ENCODE measurements around the gene LRRIQ1.
"Not testable (repeated sequence)": the region's sequence is repeated elsewhere in the genome, so short reads cannot be mapped to it uniquely, and the experiment has no call there.

LRRIQ1 gene

GRCh38 chr12:85036234-85036707 is at the start of gene LRRIQ1, which contains the start of gene TSPAN19:
TSS of gene LRRIQ1 (plus strand) at chr12:85036351. CDS start at chr12:85038177, 1,826 bp downstream.
TSS of gene TSPAN19 (minus strand) at chr12:85036277. CDS start at chr12:85029946, 6,331 bp downstream.
- Mint-ChIP-seq H3K4me3 (no peak within 1 kb of the TSS), H3K27ac (ENCODE audit: low read depth) (no peak within 1 kb of the TSS), H3K36me3 (ENCODE audit: insufficient read depth) (no peaks in the 10 kb centered on the region), H3K27me3 (no peaks in the 10 kb centered on the region), H3K9me3 (peaks cover 9% of the 10 kb centered on the region), H3K4me1 (no peaks in the 10 kb centered on the region)
- DNase-seq (ENCODE audit: low spot score in 2 of 2): no peak
- ATAC-seq (replicated peaks; ENCODE audit: extremely low read depth, poor library complexity, severe bottlenecking): no peak

- H3K27ac Mint-ChIP-seq (ENCODE audit: low read depth): no peak overlapping the region
- DNase-seq (ENCODE audit: low spot score in 2 of 2): no peak
- H3K4me3 Mint-ChIP-seq: no peak overlapping the region
- no peaks in the 10 kb centered on the region for H3K27me3 Mint-ChIP-seq
- H3K36me3 Mint-ChIP-seq (ENCODE audit: insufficient read depth): no peaks in the 10 kb centered on the region
- H3K4me1 Mint-ChIP-seq: no peaks in the 10 kb centered on the region
- H3K9me3 Mint-ChIP-seq: peaks cover 9% of the 10 kb centered on the region
- no peak for ATAC-seq (replicated peaks; ENCODE audit: extremely low read depth, poor library complexity, severe bottlenecking)
These were observed 49.6 kb upstream of the LRRIQ1 start for GRCh38 chr12:84986586-84986985.

- no peaks in the 10 kb centered on the region for H3K27me3 Mint-ChIP-seq
- no peak overlapping the region for H3K4me3 Mint-ChIP-seq
- no peaks in the 10 kb centered on the region for H3K36me3 Mint-ChIP-seq (ENCODE audit: insufficient read depth)
- ATAC-seq (replicated peaks; ENCODE audit: extremely low read depth, poor library complexity, severe bottlenecking): no peak
- peaks cover 12% of the 10 kb centered on the region for H3K9me3 Mint-ChIP-seq
- no peaks in the 10 kb centered on the region for H3K4me1 Mint-ChIP-seq
- DNase-seq (ENCODE audit: low spot score in 2 of 2): no peak
- no peak overlapping the region for H3K27ac Mint-ChIP-seq (ENCODE audit: low read depth)
These were observed 41.7 kb upstream of the LRRIQ1 start for GRCh38 chr12:84994426-84994825.

GRCh38 chr12:84995641-84996040 is 40.5 kb upstream of the LRRIQ1 start:
- Mint-ChIP-seq H3K4me3 (no peak overlapping the region), H3K4me1 (no peaks in the 10 kb centered on the region), H3K36me3 (ENCODE audit: insufficient read depth) (no peaks in the 10 kb centered on the region), H3K27ac (ENCODE audit: low read depth) (no peak overlapping the region), H3K27me3 (no peaks in the 10 kb centered on the region), H3K9me3 (peaks cover 16% of the 10 kb centered on the region)
- DNase-seq (ENCODE audit: low spot score in 2 of 2): no peak
- no peak for ATAC-seq (replicated peaks; ENCODE audit: extremely low read depth, poor library complexity, severe bottlenecking)

- DNase-seq (ENCODE audit: low spot score in 2 of 2) (no peak), ATAC-seq (replicated peaks; ENCODE audit: extremely low read depth, poor library complexity, severe bottlenecking) (no peak)
- Mint-ChIP-seq H3K27me3 (no peaks in the 10 kb centered on the region), H3K9me3 (peaks cover 19% of the 10 kb centered on the region), H3K27ac (ENCODE audit: low read depth) (no peak overlapping the region), H3K4me1 (no peaks in the 10 kb centered on the region), H3K4me3 (no peak overlapping the region), H3K36me3 (ENCODE audit: insufficient read depth) (no peaks in the 10 kb centered on the region)
These were observed 39.4 kb upstream of the LRRIQ1 start for GRCh38 chr12:84996759-84997158.

- Mint-ChIP-seq H3K9me3 (peaks cover 27% of the 10 kb centered on the region), H3K27me3 (no peaks in the 10 kb centered on the region), H3K27ac (ENCODE audit: low read depth) (no peak overlapping the region), H3K4me1 (no peaks in the 10 kb centered on the region), H3K4me3 (no peak overlapping the region), H3K36me3 (ENCODE audit: insufficient read depth) (no peaks in the 10 kb centered on the region)
- DNase-seq (ENCODE audit: low spot score in 2 of 2) (no peak), ATAC-seq (replicated peaks; ENCODE audit: extremely low read depth, poor library complexity, severe bottlenecking) (no peak)
These were observed 37.8 kb upstream of the LRRIQ1 start for GRCh38 chr12:84998341-84998740.

GRCh38 chr12:85000729-85001128 is 35.4 kb upstream of the LRRIQ1 start:
- H3K36me3 Mint-ChIP-seq (ENCODE audit: insufficient read depth): no peaks in the 10 kb centered on the region
- ATAC-seq (replicated peaks; ENCODE audit: extremely low read depth, poor library complexity, severe bottlenecking): no peak
- no peaks in the 10 kb centered on the region for H3K27me3 Mint-ChIP-seq
- H3K9me3 Mint-ChIP-seq: peaks cover 22% of the 10 kb centered on the region
- no peaks in the 10 kb centered on the region for H3K4me1 Mint-ChIP-seq
- no peak overlapping the region for H3K27ac Mint-ChIP-seq (ENCODE audit: low read depth)
- H3K4me3 Mint-ChIP-seq: no peak overlapping the region
- no peak for DNase-seq (ENCODE audit: low spot score in 2 of 2)

GRCh38 chr12:85002778-85003296 is 33.3 kb upstream of the LRRIQ1 start:
- DNase-seq (ENCODE audit: low spot score in 2 of 2) (no peak), ATAC-seq (replicated peaks; ENCODE audit: extremely low read depth, poor library complexity, severe bottlenecking) (no peak)
- no peaks in the 10 kb centered on the region for H3K27me3 Mint-ChIP-seq
- no peak overlapping the region for H3K4me3 Mint-ChIP-seq
- no peaks in the 10 kb centered on the region for H3K4me1 Mint-ChIP-seq
- no peak overlapping the region for H3K27ac Mint-ChIP-seq (ENCODE audit: low read depth)
- H3K9me3 Mint-ChIP-seq: peaks cover 27% of the 10 kb centered on the region
- H3K36me3 Mint-ChIP-seq (ENCODE audit: insufficient read depth): no peaks in the 10 kb centered on the region

- no peaks in the 10 kb centered on the region for H3K4me1 Mint-ChIP-seq
- DNase-seq (ENCODE audit: low spot score in 2 of 2) (no peak), ATAC-seq (replicated peaks; ENCODE audit: extremely low read depth, poor library complexity, severe bottlenecking) (no peak)
- H3K9me3 Mint-ChIP-seq: peaks cover 27% of the 10 kb centered on the region
- no peak overlapping the region for H3K4me3 Mint-ChIP-seq
- H3K27me3 Mint-ChIP-seq: no peaks in the 10 kb centered on the region
- no peaks in the 10 kb centered on the region for H3K36me3 Mint-ChIP-seq (ENCODE audit: insufficient read depth)
- no peak overlapping the region for H3K27ac Mint-ChIP-seq (ENCODE audit: low read depth)
These were observed 31.9 kb upstream of the LRRIQ1 start for GRCh38 chr12:85004204-85004603.

- H3K27me3 Mint-ChIP-seq; H3K36me3 Mint-ChIP-seq (ENCODE audit: insufficient read depth); H3K4me3 Mint-ChIP-seq; ATAC-seq (replicated peaks; ENCODE audit: extremely low read depth, poor library complexity, severe bottlenecking); DNase-seq (ENCODE audit: low spot score in 2 of 2); H3K4me1 Mint-ChIP-seq; H3K27ac Mint-ChIP-seq (ENCODE audit: low read depth): not testable (repeated sequence)
- H3K9me3 Mint-ChIP-seq: peaks cover 27% of the 10 kb centered on the region
These were observed 31.1 kb upstream of the LRRIQ1 start for GRCh38 chr12:85005047-85005446.

GRCh38 chr12:85005615-85006014 is 30.5 kb upstream of the LRRIQ1 start:
- Mint-ChIP-seq H3K27me3 (no peaks in the 10 kb centered on the region), H3K4me3 (no peak overlapping the region), H3K9me3 (peaks cover 24% of the 10 kb centered on the region), H3K36me3 (ENCODE audit: insufficient read depth) (no peaks in the 10 kb centered on the region), H3K4me1 (no peaks in the 10 kb centered on the region), H3K27ac (ENCODE audit: low read depth) (no peak overlapping the region)
- no peak for DNase-seq (ENCODE audit: low spot score in 2 of 2)
- no peak for ATAC-seq (replicated peaks; ENCODE audit: extremely low read depth, poor library complexity, severe bottlenecking)

GRCh38 chr12:85006206-85006605 is 29.9 kb upstream of the LRRIQ1 start:
- H3K4me3 Mint-ChIP-seq: no peak overlapping the region
- peaks cover 22% of the 10 kb centered on the region for H3K9me3 Mint-ChIP-seq

GRCh38 chr12:85007836-85008235 is 28.3 kb upstream of the LRRIQ1 start:
- Mint-ChIP-seq H3K4me3 (no peak overlapping the region), H3K9me3 (peaks cover 19% of the 10 kb centered on the region), H3K36me3 (ENCODE audit: insufficient read depth) (no peaks in the 10 kb centered on the region), H3K4me1 (no peaks in the 10 kb centered on the region), H3K27ac (ENCODE audit: low read depth) (no peak overlapping the region), H3K27me3 (no peaks in the 10 kb centered on the region)
- ATAC-seq (replicated peaks; ENCODE audit: extremely low read depth, poor library complexity, severe bottlenecking) (no peak), DNase-seq (ENCODE audit: low spot score in 2 of 2) (no peak)

More at GRCh38 chr12:85006206-85006605, 29.9 kb upstream of the LRRIQ1 start:
- H3K27ac Mint-ChIP-seq (ENCODE audit: low read depth): no peak overlapping the region
- DNase-seq (ENCODE audit: low spot score in 2 of 2): no peak
- no peaks in the 10 kb centered on the region for H3K4me1 Mint-ChIP-seq
- no peak for ATAC-seq (replicated peaks; ENCODE audit: extremely low read depth, poor library complexity, severe bottlenecking)
- H3K27me3 Mint-ChIP-seq: no peaks in the 10 kb centered on the region
- no peaks in the 10 kb centered on the region for H3K36me3 Mint-ChIP-seq (ENCODE audit: insufficient read depth)
